ENCODE data around the gene RPRD2. TPM values are rescaled to one million over a fixed set of nuclear protein-coding genes. Genes with fewer than 3 reads are reported as not detected.

The RPRD2 gene
- total and polyA plus RNA-seq, 4 donors = 5.4 to 9.7 (median 8.0) TPM

DNA sequence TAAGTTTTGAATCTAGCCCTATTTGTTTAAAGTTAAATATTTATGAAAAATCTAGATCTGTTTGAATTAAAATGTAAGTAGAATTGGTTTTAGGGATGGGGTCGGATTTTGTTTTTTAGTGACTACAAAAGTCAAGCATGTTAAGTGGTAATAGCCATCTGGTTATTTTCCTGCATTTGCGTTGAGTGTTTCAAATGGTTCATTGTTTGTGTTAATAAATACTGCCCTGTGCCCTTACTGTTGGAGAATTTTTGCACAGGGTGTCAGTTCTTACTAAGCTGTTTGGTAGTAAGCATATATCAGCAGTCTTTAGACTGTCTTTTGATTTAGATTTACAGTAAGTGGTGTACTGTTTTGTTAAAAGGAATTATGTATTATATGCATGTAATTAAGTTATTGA lies 77.2 kb downstream of the RPRD2 start:
- 91% methylated on average over 2 of the region's 2 CpGs for WGBS
- Histone ChIP-seq H3K9me3 (ENCODE audit: control insufficient read depth in 4 of 4, low read length in 3 of 4) (no peaks in the 10 kb centered on the region), H3K4me3 (ENCODE audit: low read depth in 1 of 3, low read length in 3 of 3) (no peak overlapping the region), H3K27me3 (ENCODE audit: control insufficient read depth in 4 of 4, insufficient read depth in 4 of 4, low read length in 3 of 4) (no peaks in the 10 kb centered on the region), H3K4me1 (ENCODE audit: control insufficient read depth in 4 of 4, insufficient read depth in 4 of 4, low read length in 3 of 4) (no peaks in the 10 kb centered on the region), H3K27ac (ENCODE audit: low read depth in 1 of 2, low read length in 2 of 2) (no peak overlapping the region), H3K36me3 (ENCODE audit: control insufficient read depth in 4 of 4, insufficient read depth in 3 of 4, low read depth in 1 of 4, low read length in 3 of 4) (peaks cover 4 to 29% (median 26%) of the 10 kb centered on the region in 4 donors), H3K9ac (ENCODE audit: low read depth in 1 of 2, low read length in 2 of 2) (no peak overlapping the region)
- no peak for DNase-seq (ENCODE audit: low spot score)
- TF ChIP-seq, protein P1, sequence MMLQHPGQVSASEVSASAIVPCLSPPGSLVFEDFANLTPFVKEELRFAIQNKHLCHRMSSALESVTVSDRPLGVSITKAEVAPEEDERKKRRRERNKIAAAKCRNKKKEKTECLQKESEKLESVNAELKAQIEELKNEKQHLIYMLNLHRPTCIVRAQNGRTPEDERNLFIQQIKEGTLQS (IDR thresholded peaks at IDR 0.05) = no peak
- no peak for TF ChIP-seq JUND (IDR thresholded peaks at IDR 0.05)
- TF ChIP-seq EGR1 (IDR thresholded peaks at IDR 0.05; ENCODE audit: low read depth in 2 of 2) = no peak
- TF ChIP-seq FOXA2 (IDR thresholded peaks at IDR 0.05) = no peak
- TF ChIP-seq GABPA (IDR thresholded peaks at IDR 0.05 in 1 of 2, conservative IDR thresholded peaks at IDR 0.05 in 1 of 2) = no peak
- no peak for TF ChIP-seq REST (IDR thresholded peaks at IDR 0.05)
- TF ChIP-seq RAD21 (IDR thresholded peaks at IDR 0.05) = no peak
- TF ChIP-seq HNF4A (conservative IDR thresholded peaks at IDR 0.05) = no peak
- no peak for TF ChIP-seq FOXA1 (IDR thresholded peaks at IDR 0.05)
- TF ChIP-seq TAF1 (conservative IDR thresholded peaks at IDR 0.05) = no peak
- no peak for TF ChIP-seq SP1 (IDR thresholded peaks at IDR 0.05)

DNA sequence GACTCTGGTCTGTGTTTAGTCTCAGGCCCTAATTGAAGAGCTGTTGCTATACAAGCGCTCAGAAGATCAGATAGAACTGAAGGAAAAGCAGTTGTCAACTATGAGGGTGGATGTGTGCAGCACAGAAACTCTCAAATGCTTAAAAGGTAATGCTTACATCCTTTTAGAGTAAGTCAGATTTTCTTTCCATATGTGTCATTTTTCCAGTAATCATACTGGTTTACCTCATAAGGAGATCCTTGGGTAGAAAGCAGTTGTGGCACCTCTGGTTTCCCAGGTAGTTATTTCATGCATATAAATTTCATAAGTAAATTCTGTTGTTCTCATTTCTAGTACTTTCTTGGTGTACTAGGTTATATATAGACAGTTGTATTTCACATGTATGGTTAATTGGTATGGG lies 80.3 kb downstream of the RPRD2 start:
- H3K36me3 ChIP-seq (ENCODE audit: control insufficient read depth in 4 of 4, insufficient read depth in 3 of 4, low read depth in 1 of 4, low read length in 3 of 4) = peaks cover 4 to 46% (median 33%) of the 10 kb centered on the region in 4 donors
- DNase-seq (ENCODE audit: low spot score) = no peak
- WGBS = 98% methylated on average over 1 of the region's 1 CpG
- no peak overlapping the region for H3K4me3 ChIP-seq (ENCODE audit: low read depth in 1 of 3, low read length in 3 of 3)
- no peaks in the 10 kb centered on the region for H3K9me3 ChIP-seq (ENCODE audit: control insufficient read depth in 4 of 4, low read length in 3 of 4)
- no peak overlapping the region for H3K27ac ChIP-seq (ENCODE audit: low read depth in 1 of 2, low read length in 2 of 2)
- H3K9ac ChIP-seq (ENCODE audit: low read depth in 1 of 2, low read length in 2 of 2) = no peak overlapping the region
- H3K4me1 ChIP-seq (ENCODE audit: control insufficient read depth in 4 of 4, insufficient read depth in 4 of 4, low read length in 3 of 4) = no peaks in the 10 kb centered on the region
- TF ChIP-seq JUND (IDR thresholded peaks at IDR 0.05) (no peak), RAD21 (IDR thresholded peaks at IDR 0.05) (no peak), HNF4G (IDR thresholded peaks at IDR 0.05) (no peak), NR2F2 (IDR thresholded peaks at IDR 0.05) (no peak), YY1 (IDR thresholded peaks at IDR 0.05) (no peak), FOXA2 (IDR thresholded peaks at IDR 0.05) (no peak), ZBTB33 (IDR thresholded peaks at IDR 0.05) (no peak), HNF4A (conservative IDR thresholded peaks at IDR 0.05) (no peak), FOXA1 (IDR thresholded peaks at IDR 0.05) (no peak)
- TF ChIP-seq, protein P2, sequence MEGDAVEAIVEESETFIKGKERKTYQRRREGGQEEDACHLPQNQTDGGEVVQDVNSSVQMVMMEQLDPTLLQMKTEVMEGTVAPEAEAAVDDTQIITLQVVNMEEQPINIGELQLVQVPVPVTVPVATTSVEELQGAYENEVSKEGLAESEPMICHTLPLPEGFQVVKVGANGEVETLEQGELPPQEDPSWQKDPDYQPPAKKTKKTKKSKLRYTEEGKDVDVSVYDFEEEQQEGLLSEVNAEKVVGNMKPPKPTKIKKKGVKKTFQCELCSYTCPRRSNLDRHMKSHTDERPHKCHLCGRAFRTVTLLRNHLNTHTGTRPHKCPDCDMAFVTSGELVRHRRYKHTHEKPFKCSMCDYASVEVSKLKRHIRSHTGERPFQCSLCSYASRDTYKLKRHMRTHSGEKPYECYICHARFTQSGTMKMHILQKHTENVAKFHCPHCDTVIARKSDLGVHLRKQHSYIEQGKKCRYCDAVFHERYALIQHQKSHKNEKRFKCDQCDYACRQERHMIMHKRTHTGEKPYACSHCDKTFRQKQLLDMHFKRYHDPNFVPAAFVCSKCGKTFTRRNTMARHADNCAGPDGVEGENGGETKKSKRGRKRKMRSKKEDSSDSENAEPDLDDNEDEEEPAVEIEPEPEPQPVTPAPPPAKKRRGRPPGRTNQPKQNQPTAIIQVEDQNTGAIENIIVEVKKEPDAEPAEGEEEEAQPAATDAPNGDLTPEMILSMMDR (IDR thresholded peaks at IDR 0.05; ENCODE audit: low read depth, low read length, missing input control) = no peak
- H3K27me3 ChIP-seq (ENCODE audit: control insufficient read depth in 4 of 4, insufficient read depth in 4 of 4, low read length in 3 of 4) = no peaks in the 10 kb centered on the region

Data from liver (tissue), 9 donors.